Measurements from ENCODE around the gene BAIAP2L2. TPM values are rescaled to one million over a fixed set of nuclear protein-coding genes. Genes with fewer than 3 reads are reported as not detected.

The BAIAP2L2 gene
- total and polyA plus RNA-seq, 4 experiments from 2014 or later = 3.6 to 3.7 TPM; not detected in 2

GRCh38 chr22:38035530-38035885, 75.0 kb downstream of the BAIAP2L2 start:
- peak overlapping the region in 1 of 7 donors; percentile 76 for H3K27ac Mint-ChIP-seq
- POLR2A ChIA-PET (ENCODE audit: partially characterized antibody) = no interaction called here
- H3K4me3 Mint-ChIP-seq = no peak overlapping the region

More at GRCh38 chr22:38035530-38035885, 75.0 kb downstream of the BAIAP2L2 start:
- no peak for DNase-seq
- Histone ChIP-seq H3K4me3 (ENCODE audit: low read length in 2 of 2) (no peak overlapping the region), H3K9me3 (ENCODE audit: control insufficient read depth in 1 of 2, low read length in 2 of 2) (no peaks in the 10 kb centered on the region), H3K36me3 (ENCODE audit: insufficient read depth, low read length) (no peaks in the 10 kb centered on the region), H3K27ac (ENCODE audit: low read depth, low read length) (no peak overlapping the region), H3K4me1 (ENCODE audit: insufficient read depth, low read length) (no peaks in the 10 kb centered on the region), H3K27me3 (ENCODE audit: insufficient read depth, low read length) (no peaks in the 10 kb centered on the region)
- Mint-ChIP-seq H3K4me1 (no peaks in the 10 kb centered on the region), H3K9me3 (no peaks in the 10 kb centered on the region), H3K27me3 (no peaks in the 10 kb centered on the region), H3K36me3 (no peaks in the 10 kb centered on the region)
- intact Hi-C loops (cut with micrococcal nuclease) = no loop called here
- CTCF ChIA-PET (ENCODE audit: partially characterized antibody) = no interaction called here

Other genes with a start within 250 kb of the BAIAP2L2 start
- 10 to 100 TPM; 30.7 to 31.0 TPM for gene MICALL1, start 204.4 kb downstream of the BAIAP2L2 start, total RNA-seq
- 1 to 10 TPM in 1 of 2 donors, under 1 TPM in 1; 0.77 to 4.4 TPM for gene MICALL1, start 204.4 kb downstream of the BAIAP2L2 start, polyA plus RNA-seq
- not detected for gene C22orf23, start 157.1 kb downstream of the BAIAP2L2 start, total RNA-seq
- not detected for gene C22orf23, start 157.1 kb downstream of the BAIAP2L2 start, polyA plus RNA-seq
- 10 to 100 TPM; 44.9 to 47.5 TPM for gene POLR2F, start 157.0 kb downstream of the BAIAP2L2 start, total RNA-seq
- 100 to 1,000 TPM; 133 to 158 TPM for gene POLR2F, start 157.0 kb downstream of the BAIAP2L2 start, polyA plus RNA-seq
- not detected for gene SOX10, start 126.1 kb downstream of the BAIAP2L2 start, total RNA-seq
- gene SOX10, start 126.1 kb downstream of the BAIAP2L2 start, polyA plus RNA-seq = not detected
- gene PICK1, start 53.3 kb downstream of the BAIAP2L2 start, total RNA-seq = 10 to 100 TPM; 25.5 to 28.0 TPM
- gene PICK1, start 53.3 kb downstream of the BAIAP2L2 start, polyA plus RNA-seq = 10 to 100 TPM in 1 of 2 donors, 1 to 10 TPM in 1; 6.5 to 10.2 TPM
- gene SLC16A8, start 26.5 kb downstream of the BAIAP2L2 start, total RNA-seq = not detected
- gene SLC16A8, start 26.5 kb downstream of the BAIAP2L2 start, polyA plus RNA-seq = not detected
- 100 to 1,000 TPM; 228 to 238 TPM for gene PLA2G6, start 71.1 kb upstream of the BAIAP2L2 start, total RNA-seq
- gene PLA2G6, start 71.1 kb upstream of the BAIAP2L2 start, polyA plus RNA-seq = 1 to 10 TPM; 1.1 to 4.7 TPM
- gene MAFF, start 91.3 kb upstream of the BAIAP2L2 start, total RNA-seq = 1 to 10 TPM; 6.8 TPM
- 1 to 10 TPM; 3.3 to 3.5 TPM for gene MAFF, start 91.3 kb upstream of the BAIAP2L2 start, polyA plus RNA-seq
- 10 to 100 TPM; 35.7 to 36.6 TPM for gene TMEM184B, start 162.3 kb upstream of the BAIAP2L2 start, total RNA-seq
- gene TMEM184B, start 162.3 kb upstream of the BAIAP2L2 start, polyA plus RNA-seq = 10 to 100 TPM in 1 of 2 donors, 1 to 10 TPM in 1; 9.0 to 23.8 TPM
- gene CSNK1E, start 206.7 kb upstream of the BAIAP2L2 start, total RNA-seq = 100 to 1,000 TPM; 100 to 103 TPM
- 10 to 100 TPM in 1 of 2 donors, 1 to 10 TPM in 1; 8.8 to 13.3 TPM for gene CSNK1E, start 206.7 kb upstream of the BAIAP2L2 start, polyA plus RNA-seq